K562 (cell line): ENCODE data around the gene LRRC75A. TPM values are rescaled to one million over a fixed set of nuclear protein-coding genes. Genes with fewer than 3 reads are reported as not detected.

Source experiments
- ARID1B ChIP-seq: fragments of 450-650 bp; IDR thresholded peaks from 2 replicates; pipeline ENCODE4 v1.6.1; 2016; ENCODE audit warnings: antibody characterized with exemption, mild to moderate bottlenecking, inconsistent platforms
- BHLHE40 ChIP-seq: IDR thresholded peaks from 2 replicates; pipeline ENCODE4 v1.6.1; 2011; ENCODE audit warnings: low read length, improper control_type of control experiment
- C11orf30 ChIP-seq: fragments of 450-650 bp; IDR thresholded peaks from 2 replicates; pipeline ENCODE4 v1.6.1; 2016; ENCODE audit warnings: low read depth, mild to moderate bottlenecking
- GABPA ChIP-seq: fragments of 200-800 bp; sonication (Bioruptor generic); conservative IDR thresholded peaks from 2 replicates; pipeline ENCODE4 v1.6.1; 2016; ENCODE audit warnings: low read depth, missing genetic modification characterization, missing compliant biosample characterization
- HDAC3 ChIP-seq: fragments of 450-650 bp; IDR thresholded peaks from 2 replicates; pipeline ENCODE4 v1.6.1; 2018; ENCODE audit warnings: borderline replicate concordance, mild to moderate bottlenecking, moderate library complexity; ENCODE audit not compliant: partially characterized antibody
- HNRNPL ChIP-seq: fragments of 200-400 bp; formaldehyde crosslinking; IDR thresholded peaks from 2 replicates; pipeline ENCODE4 v1.6.1; 2017; ENCODE audit warnings: low read depth, mild to moderate bottlenecking, low read length
- KLF6 ChIP-seq: fragments of 250-450 bp; sonication (Bioruptor Pico); IDR thresholded peaks from 2 replicates; pipeline ENCODE4 v1.4.0; 2020; ENCODE audit warnings: mild to moderate bottlenecking, moderate library complexity, borderline replicate concordance
- MYBL2 ChIP-seq, 2 experiments: fragments of 450-650 bp in 1 of 2; sonication (generic) in 1 of 2; formaldehyde crosslinking in 1 of 2; IDR thresholded peaks; 2 replicates each; pipeline versions ENCODE4 v1.6.1 to v1.8.1; 2017 to 2022; ENCODE audit warnings: borderline replicate concordance in 1 of 2, inconsistent platforms in 1 of 2, low read depth in 1 of 2, mild to moderate bottlenecking in 1 of 2, missing genetic modification reagents in 1 of 2, moderate library complexity in 1 of 2
- NCOR1 ChIP-seq: fragments of 450-650 bp; IDR thresholded peaks from 2 replicates; pipeline ENCODE4 v1.6.1; 2016; ENCODE audit warnings: mild to moderate bottlenecking, moderate library complexity
- PHF20 ChIP-seq: fragments of 450-650 bp; IDR thresholded peaks from 2 replicates; pipeline ENCODE4 v1.6.1; 2018; ENCODE audit not compliant: partially characterized antibody
- POLR2H ChIP-seq: IDR thresholded peaks from 2 replicates; pipeline ENCODE4 v1.6.1; 2016; ENCODE audit warnings: missing genetic modification characterization, low read depth, mild to moderate bottlenecking, control low read depth, missing compliant biosample characterization, moderate library complexity
- RFX5 ChIP-seq: IDR thresholded peaks from 2 replicates; pipeline ENCODE4 v1.6.1; 2011; ENCODE audit warnings: low read depth, mild to moderate bottlenecking, improper control_type of control experiment, low read length
- ZFPM2 ChIP-seq: fragments of 250-450 bp; sonication (Bioruptor Pico); IDR thresholded peaks from 2 replicates; pipeline ENCODE4 v1.5.1; 2022; ENCODE audit warnings: mild to moderate bottlenecking
- ZNF778 ChIP-seq: fragments of 450-650 bp; formaldehyde crosslinking; IDR thresholded peaks from 2 replicates; pipeline ENCODE4 v1.4.0; 2020; ENCODE audit warnings: mild to moderate bottlenecking, moderate library complexity
- polyA plus RNA-seq, 8 experiments: library from polyadenylated mRNA; depleted of rRNA in 4 of 8; stranded (reverse) in 5 of 8; unstranded in 3 of 8; fragments of >200 nt; fragmentation: Nextera tagmentation in 2 of 8; fragmentation: Illumina TruSeq in 1 of 8; extraction: Ambion mirVana in 2 of 8; extraction: Trizol in 1 of 8; gene quantifications; 2 replicates each; pipeline versions ENCODE4 v1.2.1 to v1.2.3, GENCODE V29; 2011 to 2014; ENCODE audit warnings: inconsistent platforms in 1 of 8, missing spikeins in 1 of 8
- total RNA-seq, 7 experiments: library from RNA; depleted of rRNA in 6 of 7; stranded (reverse); fragments of >200 nt in 6 of 7; fragmentation: Illumina TruSeq in 2 of 7; extraction: Trizol in 2 of 7; gene quantifications; 2 replicates each; pipeline versions ENCODE4 v1.2.1 to v1.2.3, GENCODE V29; 2011 to 2021; ENCODE audit warnings: low replicate concordance in 1 of 7
- TF ChIP-seq, protein P1 (sequence below): fragments of 450-650 bp; IDR thresholded peaks from 2 replicates; pipeline ENCODE4 v1.6.1; 2016; ENCODE audit warnings: missing biosample characterization, missing genetic modification characterization
- TF ChIP-seq, protein P2 (sequence below): sonication (generic); formaldehyde crosslinking; IDR thresholded peaks from 2 replicates; pipeline ENCODE4 v1.8.0; 2022; ENCODE audit warnings: mild to moderate bottlenecking, missing genetic modification reagents
- TF ChIP-seq, protein P3 (sequence below): sonication (generic); formaldehyde crosslinking; IDR thresholded peaks from 2 replicates; pipeline ENCODE4 v1.9.0; 2022; ENCODE audit warnings: mild to moderate bottlenecking, missing genetic modification reagents
- TF ChIP-seq, protein P4 (sequence below): fragments of 450-650 bp; IDR thresholded peaks from 2 replicates; pipeline ENCODE4 v1.6.1; 2018; ENCODE audit not compliant: partially characterized antibody

The LRRC75A gene
- total and polyA plus RNA-seq, 9 of the 15 experiments (the other 6 are each of a cell fraction or from before 2014, with no cell fraction given) = 0.04 to 0.34 (median 0.08) TPM; not detected in 5

DNA sequence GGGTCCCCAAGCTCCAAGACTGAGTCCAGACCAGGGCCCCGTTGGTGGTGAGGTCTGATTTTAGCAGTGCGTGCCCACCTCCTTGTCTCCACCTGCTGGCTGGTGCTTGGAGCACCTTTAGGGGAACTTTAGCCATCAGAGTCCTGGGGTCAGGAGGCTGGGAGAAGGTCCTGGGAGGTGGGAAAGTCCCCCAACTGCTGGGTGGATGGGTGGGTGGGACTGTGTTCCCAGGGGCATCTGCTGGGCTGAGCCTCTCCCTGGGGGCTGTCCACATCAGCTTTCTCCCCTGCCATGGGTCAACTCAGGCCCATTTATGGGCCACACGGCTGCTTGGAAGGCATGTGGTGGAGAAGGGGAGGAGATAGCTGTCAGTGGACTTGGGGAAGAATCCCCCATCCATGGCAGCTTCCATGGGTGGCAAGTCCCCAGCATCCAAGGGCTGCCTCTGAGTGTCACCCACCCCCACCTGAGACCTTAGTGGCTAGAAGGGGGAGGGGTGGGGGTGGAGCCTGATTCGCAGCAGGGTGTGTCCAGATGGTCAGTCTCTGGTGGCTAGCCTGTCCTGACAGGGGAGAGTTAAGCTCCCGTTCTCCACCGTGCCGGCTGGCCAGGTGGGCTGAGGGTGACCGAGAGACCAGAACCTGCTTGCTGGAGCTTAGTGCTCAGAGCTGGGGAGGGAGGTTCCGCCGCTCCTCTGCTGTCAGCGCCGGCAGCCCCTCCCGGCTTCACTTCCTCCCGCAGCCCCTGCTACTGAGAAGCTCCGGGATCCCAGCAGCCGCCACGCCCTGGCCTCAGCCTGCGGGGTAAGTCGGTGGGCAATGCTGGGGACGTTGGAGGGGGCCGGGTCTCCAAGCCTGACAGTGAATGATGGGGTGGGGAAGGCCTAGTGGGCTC is 76.7 kb downstream of the LRRC75A start, which contains the start of gene TRPV2 (continued):
- TF ChIP-seq ZFPM2 (no peak), HNRNPL (no peak), HDAC3 (no peak), BHLHE40 (no peak), C11orf30 (no peak), ZNF778 (no peak), POLR2H (tag) (no peak), GABPA (tag) (no peak), NCOR1 (no peak), RFX5 (no peak), PHF20 (no peak), MYBL2 (IDR thresholded peaks at IDR 0.05; ENCODE audit: low read depth) (no peak), MYBL2 (CRISPR knock-in tag; IDR thresholded peaks at IDR 0.05; ENCODE audit: borderline replicate concordance) (no peak), KLF6 (no peak), ARID1B (peak; percentile 16; the same call in 1 of the 2 replicates)
- TF ChIP-seq, protein P1, sequence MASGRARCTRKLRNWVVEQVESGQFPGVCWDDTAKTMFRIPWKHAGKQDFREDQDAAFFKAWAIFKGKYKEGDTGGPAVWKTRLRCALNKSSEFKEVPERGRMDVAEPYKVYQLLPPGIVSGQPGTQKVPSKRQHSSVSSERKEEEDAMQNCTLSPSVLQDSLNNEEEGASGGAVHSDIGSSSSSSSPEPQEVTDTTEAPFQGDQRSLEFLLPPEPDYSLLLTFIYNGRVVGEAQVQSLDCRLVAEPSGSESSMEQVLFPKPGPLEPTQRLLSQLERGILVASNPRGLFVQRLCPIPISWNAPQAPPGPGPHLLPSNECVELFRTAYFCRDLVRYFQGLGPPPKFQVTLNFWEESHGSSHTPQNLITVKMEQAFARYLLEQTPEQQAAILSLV (tag) = no peak
- TF ChIP-seq, protein P2, sequence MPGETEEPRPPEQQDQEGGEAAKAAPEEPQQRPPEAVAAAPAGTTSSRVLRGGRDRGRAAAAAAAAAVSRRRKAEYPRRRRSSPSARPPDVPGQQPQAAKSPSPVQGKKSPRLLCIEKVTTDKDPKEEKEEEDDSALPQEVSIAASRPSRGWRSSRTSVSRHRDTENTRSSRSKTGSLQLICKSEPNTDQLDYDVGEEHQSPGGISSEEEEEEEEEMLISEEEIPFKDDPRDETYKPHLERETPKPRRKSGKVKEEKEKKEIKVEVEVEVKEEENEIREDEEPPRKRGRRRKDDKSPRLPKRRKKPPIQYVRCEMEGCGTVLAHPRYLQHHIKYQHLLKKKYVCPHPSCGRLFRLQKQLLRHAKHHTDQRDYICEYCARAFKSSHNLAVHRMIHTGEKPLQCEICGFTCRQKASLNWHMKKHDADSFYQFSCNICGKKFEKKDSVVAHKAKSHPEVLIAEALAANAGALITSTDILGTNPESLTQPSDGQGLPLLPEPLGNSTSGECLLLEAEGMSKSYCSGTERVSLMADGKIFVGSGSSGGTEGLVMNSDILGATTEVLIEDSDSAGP (CRISPR knock-in tag) = no peak
- TF ChIP-seq, protein P3, sequence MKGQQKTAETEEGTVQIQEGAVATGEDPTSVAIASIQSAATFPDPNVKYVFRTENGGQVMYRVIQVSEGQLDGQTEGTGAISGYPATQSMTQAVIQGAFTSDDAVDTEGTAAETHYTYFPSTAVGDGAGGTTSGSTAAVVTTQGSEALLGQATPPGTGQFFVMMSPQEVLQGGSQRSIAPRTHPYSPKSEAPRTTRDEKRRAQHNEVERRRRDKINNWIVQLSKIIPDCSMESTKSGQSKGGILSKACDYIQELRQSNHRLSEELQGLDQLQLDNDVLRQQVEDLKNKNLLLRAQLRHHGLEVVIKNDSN (CRISPR knock-in tag) = peak; percentile 21; the same call in 1 of the 2 replicates
- TF ChIP-seq, protein P4, sequence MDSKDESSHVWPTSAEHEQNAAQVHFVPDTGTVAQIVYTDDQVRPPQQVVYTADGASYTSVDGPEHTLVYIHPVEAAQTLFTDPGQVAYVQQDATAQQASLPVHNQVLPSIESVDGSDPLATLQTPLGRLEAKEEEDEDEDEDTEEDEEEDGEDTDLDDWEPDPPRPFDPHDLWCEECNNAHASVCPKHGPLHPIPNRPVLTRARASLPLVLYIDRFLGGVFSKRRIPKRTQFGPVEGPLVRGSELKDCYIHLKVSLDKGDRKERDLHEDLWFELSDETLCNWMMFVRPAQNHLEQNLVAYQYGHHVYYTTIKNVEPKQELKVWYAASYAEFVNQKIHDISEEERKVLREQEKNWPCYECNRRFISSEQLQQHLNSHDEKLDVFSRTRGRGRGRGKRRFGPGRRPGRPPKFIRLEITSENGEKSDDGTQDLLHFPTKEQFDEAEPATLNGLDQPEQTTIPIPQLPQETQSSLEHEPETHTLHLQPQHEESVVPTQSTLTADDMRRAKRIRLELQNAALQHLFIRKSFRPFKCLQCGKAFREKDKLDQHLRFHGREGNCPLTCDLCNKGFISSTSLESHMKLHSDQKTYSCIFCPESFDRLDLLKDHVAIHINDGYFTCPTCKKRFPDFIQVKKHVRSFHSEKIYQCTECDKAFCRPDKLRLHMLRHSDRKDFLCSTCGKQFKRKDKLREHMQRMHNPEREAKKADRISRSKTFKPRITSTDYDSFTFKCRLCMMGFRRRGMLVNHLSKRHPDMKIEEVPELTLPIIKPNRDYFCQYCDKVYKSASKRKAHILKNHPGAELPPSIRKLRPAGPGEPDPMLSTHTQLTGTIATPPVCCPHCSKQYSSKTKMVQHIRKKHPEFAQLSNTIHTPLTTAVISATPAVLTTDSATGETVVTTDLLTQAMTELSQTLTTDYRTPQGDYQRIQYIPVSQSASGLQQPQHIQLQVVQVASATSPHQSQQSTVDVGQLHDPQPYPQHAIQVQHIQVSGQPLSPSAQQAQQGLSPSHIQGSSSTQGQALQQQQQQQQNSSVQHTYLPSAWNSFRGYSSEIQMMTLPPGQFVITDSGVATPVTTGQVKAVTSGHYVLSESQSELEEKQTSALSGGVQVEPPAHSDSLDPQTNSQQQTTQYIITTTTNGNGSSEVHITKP = peak; percentile 22
